Measurements from ENCODE around the gene POLD4. TPM values are rescaled to one million over a fixed set of nuclear protein-coding genes. Genes with fewer than 3 reads are reported as not detected.
"Not testable (repeated sequence)": the region's sequence is repeated elsewhere in the genome, so short reads cannot be mapped to it uniquely, and the experiment has no call there.

POLD4 gene
- total RNA-seq, 3 donors from 2014 or later: 130 to 266 (median 201) TPM

DNA sequence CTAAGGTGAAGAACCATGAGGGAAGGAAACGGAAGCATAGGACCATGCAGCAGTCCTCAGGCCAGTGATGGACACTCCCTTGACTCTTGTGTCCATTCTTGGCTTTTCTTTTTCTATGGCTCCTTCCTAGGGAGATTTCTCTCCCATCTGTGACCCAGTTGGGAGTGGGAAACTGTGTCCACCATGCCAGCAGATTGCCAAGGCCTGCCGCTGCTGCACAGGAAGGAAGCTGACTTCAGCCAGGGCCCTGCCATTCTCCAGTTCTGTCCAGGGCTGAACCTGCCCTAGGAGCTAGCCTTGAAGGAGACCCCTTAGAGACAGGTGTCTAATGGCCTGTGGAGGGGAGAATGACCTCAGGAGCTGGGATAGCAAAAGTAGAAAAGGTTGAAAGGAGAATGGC is 32.7 kb downstream of the POLD4 start:
- Histone ChIP-seq H3K36me3 (ENCODE audit: low read depth) (no peaks in the 10 kb centered on the region), H3K4me1 (ENCODE audit: low read depth) (no peaks in the 10 kb centered on the region), H3K4me3 (no peak overlapping the region), H3K9me3 (no peaks in the 10 kb centered on the region)
- intact Hi-C loops (cut with DNase I, micrococcal nuclease): no loop called here
- DNase-seq: no peak
- TF ChIP-seq, protein P1, sequence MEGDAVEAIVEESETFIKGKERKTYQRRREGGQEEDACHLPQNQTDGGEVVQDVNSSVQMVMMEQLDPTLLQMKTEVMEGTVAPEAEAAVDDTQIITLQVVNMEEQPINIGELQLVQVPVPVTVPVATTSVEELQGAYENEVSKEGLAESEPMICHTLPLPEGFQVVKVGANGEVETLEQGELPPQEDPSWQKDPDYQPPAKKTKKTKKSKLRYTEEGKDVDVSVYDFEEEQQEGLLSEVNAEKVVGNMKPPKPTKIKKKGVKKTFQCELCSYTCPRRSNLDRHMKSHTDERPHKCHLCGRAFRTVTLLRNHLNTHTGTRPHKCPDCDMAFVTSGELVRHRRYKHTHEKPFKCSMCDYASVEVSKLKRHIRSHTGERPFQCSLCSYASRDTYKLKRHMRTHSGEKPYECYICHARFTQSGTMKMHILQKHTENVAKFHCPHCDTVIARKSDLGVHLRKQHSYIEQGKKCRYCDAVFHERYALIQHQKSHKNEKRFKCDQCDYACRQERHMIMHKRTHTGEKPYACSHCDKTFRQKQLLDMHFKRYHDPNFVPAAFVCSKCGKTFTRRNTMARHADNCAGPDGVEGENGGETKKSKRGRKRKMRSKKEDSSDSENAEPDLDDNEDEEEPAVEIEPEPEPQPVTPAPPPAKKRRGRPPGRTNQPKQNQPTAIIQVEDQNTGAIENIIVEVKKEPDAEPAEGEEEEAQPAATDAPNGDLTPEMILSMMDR (IDR thresholded peaks at IDR 0.05): no peak
- no peak for ATAC-seq

DNA sequence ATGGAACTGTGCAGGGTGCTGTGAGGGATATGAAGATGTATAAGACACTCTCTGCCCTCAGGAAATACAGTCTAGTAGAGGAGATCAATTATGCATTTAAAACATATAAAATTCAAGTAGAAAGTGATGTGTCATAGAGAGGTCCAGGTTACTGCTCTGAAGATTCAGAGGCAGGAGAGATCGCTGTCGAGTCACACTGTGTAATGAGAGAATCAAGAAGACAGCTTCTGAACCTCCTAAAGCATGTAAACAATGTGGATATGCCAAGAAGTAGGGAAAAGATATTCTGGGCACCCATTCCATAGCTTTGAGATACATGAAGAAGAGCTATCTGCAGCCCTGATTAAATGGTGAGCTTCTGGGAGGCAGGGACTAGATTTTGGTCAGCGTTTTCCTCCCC is 33.3 kb downstream of the POLD4 start:
- Histone ChIP-seq H3K4me3 (no peak overlapping the region), H3K9me3 (no peaks in the 10 kb centered on the region), H3K36me3 (ENCODE audit: low read depth) (no peaks in the 10 kb centered on the region), H3K4me1 (ENCODE audit: low read depth) (no peaks in the 10 kb centered on the region)
- intact Hi-C loops (cut with DNase I, micrococcal nuclease): no loop called here
- TF ChIP-seq, protein P1 (IDR thresholded peaks at IDR 0.05): no peak
- ATAC-seq (no peak), DNase-seq (no peak)

DNA sequence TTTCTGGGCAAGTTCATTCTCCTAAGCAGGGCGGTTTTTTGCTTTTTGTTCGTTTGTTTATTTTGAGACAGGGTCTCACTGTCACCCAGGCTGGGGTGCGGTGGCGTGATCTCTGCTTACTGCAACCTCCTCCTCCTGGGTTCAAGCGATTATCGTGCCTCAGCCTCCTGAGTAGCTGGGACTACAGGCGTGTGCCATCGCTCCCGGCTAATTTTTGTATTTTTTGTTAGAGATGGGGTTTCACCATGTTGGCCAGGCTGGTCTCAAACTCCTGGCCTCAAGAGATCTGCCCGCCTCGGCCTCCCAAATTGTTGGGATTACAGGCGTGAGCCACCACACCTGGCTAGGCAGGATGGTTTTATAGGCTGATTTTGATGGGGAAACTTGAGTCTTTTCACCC is 34.5 kb downstream of the POLD4 start:
- not testable (repeated sequence) for H3K4me1 ChIP-seq (ENCODE audit: low read depth); ATAC-seq; DNase-seq; H3K36me3 ChIP-seq (ENCODE audit: low read depth); H3K9me3 ChIP-seq; H3K4me3 ChIP-seq
- intact Hi-C loops (cut with DNase I, micrococcal nuclease): loop anchor here in 1 of 2 donors (5.0 kb wide), 1 partner anchor 52 kb away; the partner anchor contains the start of gene GRK2

DNA sequence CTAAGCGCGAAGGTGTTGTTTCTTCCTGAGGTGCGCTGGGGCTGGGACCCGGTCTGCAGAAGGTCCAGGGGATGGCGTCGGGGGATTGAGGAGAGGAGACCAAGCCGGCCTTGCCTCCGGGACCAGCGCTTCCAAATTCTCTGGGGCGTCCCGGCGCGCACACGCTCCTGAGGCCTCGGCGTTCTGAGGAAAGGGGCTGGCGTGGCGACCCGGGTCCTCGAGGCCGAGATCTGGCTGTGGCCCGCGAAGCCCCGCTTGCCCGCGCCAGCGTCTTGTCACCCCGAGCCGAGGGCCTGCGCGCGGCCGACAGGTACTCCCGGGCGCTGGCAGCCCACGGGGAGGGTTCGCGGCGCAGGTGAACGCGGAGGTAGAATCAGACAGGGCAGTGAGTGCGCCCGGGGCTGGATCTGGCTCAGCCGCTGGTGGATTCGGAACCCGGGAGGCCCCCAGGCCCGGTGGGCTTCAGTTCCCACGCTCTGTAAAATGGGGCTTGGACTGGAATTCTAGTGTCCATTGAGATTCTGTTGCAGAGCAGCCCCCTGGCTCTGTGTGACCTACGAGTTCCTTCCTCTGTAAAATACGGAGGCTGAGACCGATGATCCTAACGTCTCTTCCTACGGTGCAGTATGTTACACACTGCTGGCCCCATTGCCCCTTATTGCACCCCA is 35.3 kb downstream of the POLD4 start:
- H3K4me1 ChIP-seq (ENCODE audit: low read depth): peaks cover 7% of the 10 kb centered on the region
- H3K36me3 ChIP-seq (ENCODE audit: low read depth): no peaks in the 10 kb centered on the region
- intact Hi-C loops (cut with DNase I, micrococcal nuclease): loop anchor here in 1 of 2 donors (5.0 kb wide), 1 partner anchor 51 kb away; the partner anchor contains the start of gene GRK2
- peak overlapping the region; percentile 74 for H3K4me3 ChIP-seq
- DNase-seq: peak in 2 of 3 donors; percentile 52 to 77
- no peaks in the 10 kb centered on the region for H3K9me3 ChIP-seq
- TF ChIP-seq, protein P1 (IDR thresholded peaks at IDR 0.05): no peak
- peak; percentile 60 for ATAC-seq

DNA sequence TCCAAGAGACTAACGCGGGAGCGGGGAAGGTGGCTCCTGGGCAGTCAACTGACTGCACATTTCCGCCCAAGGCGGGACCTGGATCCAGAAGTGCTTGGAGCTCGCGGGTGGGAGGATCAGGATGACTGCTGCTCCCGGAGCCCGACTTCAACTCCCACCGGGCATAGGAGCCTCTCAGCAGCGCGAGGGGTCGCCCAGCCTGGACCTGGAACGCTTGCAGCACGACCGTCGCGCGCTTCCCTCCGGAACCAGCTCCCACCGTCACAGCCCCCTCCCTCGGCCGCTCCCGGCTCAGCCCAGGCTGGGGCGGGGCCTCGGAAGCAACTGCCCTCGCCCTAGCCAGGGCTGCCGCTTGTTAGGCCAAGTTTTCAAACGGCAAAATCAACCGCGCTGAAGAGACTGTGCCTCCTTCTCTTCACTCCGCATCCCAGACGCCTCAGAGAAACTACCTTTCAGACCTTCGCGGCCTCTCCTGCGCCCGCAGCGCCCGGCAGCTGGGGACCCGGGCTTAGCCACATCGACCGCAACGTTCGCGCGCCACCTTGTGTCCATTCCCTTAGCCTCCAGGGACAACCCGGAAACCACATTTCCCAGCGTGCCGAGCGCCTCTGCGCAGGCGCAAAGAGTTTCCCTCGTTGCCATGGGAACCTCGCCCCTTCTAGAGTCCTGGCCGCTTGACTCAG is 36.0 kb downstream of the POLD4 start:
- Histone ChIP-seq H3K9me3 (no peaks in the 10 kb centered on the region), H3K4me1 (ENCODE audit: low read depth) (peaks cover 11% of the 10 kb centered on the region), H3K36me3 (ENCODE audit: low read depth) (no peaks in the 10 kb centered on the region), H3K4me3 (peak overlapping the region; percentile 74)
- DNase-seq (peak; percentile 97 to 99 (median 98)), ATAC-seq (peak; percentile 88)
- intact Hi-C loops (cut with DNase I, micrococcal nuclease): loop anchor here in 1 of 2 donors (5.0 kb wide), 1 partner anchor 50 kb away; the partner anchor contains the start of gene GRK2
- TF ChIP-seq, protein P1 (IDR thresholded peaks at IDR 0.05): peak; percentile 74

DNA sequence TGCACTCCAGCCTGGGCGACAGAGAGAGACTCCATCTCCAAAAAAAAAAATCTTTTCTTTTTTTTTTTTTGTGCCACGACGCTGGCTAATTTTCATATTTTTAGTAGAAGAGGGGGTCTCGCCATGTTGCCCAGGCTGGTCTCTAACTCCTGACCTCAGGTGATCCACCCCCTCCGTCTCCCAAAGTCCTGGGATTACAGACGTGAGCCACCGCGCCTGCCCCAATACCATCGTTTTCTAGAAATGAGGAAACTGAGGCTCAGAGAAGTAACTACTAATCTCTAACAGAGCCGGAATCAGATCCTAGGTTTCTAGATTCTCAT is 36.5 kb downstream of the POLD4 start:
- intact Hi-C loops (cut with DNase I, micrococcal nuclease): loop anchor here in 1 of 2 donors (5.0 kb wide), 1 partner anchor 50 kb away; the partner anchor contains the start of gene GRK2
- DNase-seq (no peak), ATAC-seq (no peak)
- H3K4me1 ChIP-seq (ENCODE audit: low read depth): peaks cover 11% of the 10 kb centered on the region
- H3K9me3 ChIP-seq: no peaks in the 10 kb centered on the region
- no peaks in the 10 kb centered on the region for H3K36me3 ChIP-seq (ENCODE audit: low read depth)
- TF ChIP-seq, protein P1 (IDR thresholded peaks at IDR 0.05): no peak
- peak overlapping the region; percentile 74 for H3K4me3 ChIP-seq
